Neural progenitor cell (in vitro differentiated cells): ENCODE data around the gene PLAAT5.

ENCODE experiments used
- CTCF ChIP-seq: fragments of 200-600 bp; sonication (generic); IDR thresholded peaks from 2 replicates; pipeline ENCODE4 v1.5.1; 2017; ENCODE audit warnings: antibody characterized with exemption, mild to moderate bottlenecking
- EZH2 ChIP-seq: fragments of 200-600 bp; sonication (generic); IDR thresholded peaks from 2 replicates; pipeline ENCODE4 v1.6.1; 2017; ENCODE audit warnings: antibody characterized with exemption, mild to moderate bottlenecking, moderate library complexity

GRCh38 chr11:63489879-63490278, 1.1 kb downstream of the PLAAT5 start:
- peak; percentile 34 for TF ChIP-seq CTCF
- TF ChIP-seq EZH2: no peak
